ENCODE measurements around the gene RTN3. TPM values are rescaled to one million over a fixed set of nuclear protein-coding genes. Genes with fewer than 3 reads are reported as not detected.

The RTN3 gene
- total RNA-seq, 6 experiments from 2014 or later, result 114 to 144 (median 133) TPM

GRCh38 chr11:63667995-63668795, 13.1 kb upstream of the RTN3 start:
- peak; percentile 97 for DNase-seq
- Mint-ChIP-seq H3K4me1 (ENCODE audit: low read depth) (peaks cover 72% of the 10 kb centered on the region), H3K27me3 (ENCODE audit: insufficient read depth) (no peaks in the 10 kb centered on the region; the same call in 1 of the 2 replicates), H3K27ac (peak overlapping the region; percentile 90), H3K36me3 (ENCODE audit: low read depth) (peaks cover 28% of the 10 kb centered on the region), H3K4me3 (peak overlapping the region; percentile 76), H3K9me3 (no peaks in the 10 kb centered on the region)
- no peak for TF ChIP-seq CTCF (IDR thresholded peaks at IDR 0.05)

GRCh38 chr11:63670096-63670432, 11.2 kb upstream of the RTN3 start:
- no peak for DNase-seq
- H3K27me3 Mint-ChIP-seq (ENCODE audit: insufficient read depth), result no peaks in the 10 kb centered on the region; the same call in 1 of the 2 replicates
- TF ChIP-seq CTCF (IDR thresholded peaks at IDR 0.05), result no peak
- H3K9me3 Mint-ChIP-seq, result no peaks in the 10 kb centered on the region
- peak overlapping the region; percentile 95 for H3K4me3 Mint-ChIP-seq
- peaks cover 23% of the 10 kb centered on the region; the same call in 1 of the 2 replicates for H3K36me3 Mint-ChIP-seq (ENCODE audit: low read depth)
- peak overlapping the region; percentile 90 for H3K27ac Mint-ChIP-seq
- H3K4me1 Mint-ChIP-seq (ENCODE audit: low read depth), result peaks cover 69% of the 10 kb centered on the region

- peak; percentile 62 for TF ChIP-seq CTCF (IDR thresholded peaks at IDR 0.05)
- H3K4me3 Mint-ChIP-seq, result peak overlapping the region; percentile 95
- peaks cover 64% of the 10 kb centered on the region for H3K4me1 Mint-ChIP-seq (ENCODE audit: low read depth)
These were observed 10.6 kb upstream of the RTN3 start for GRCh38 chr11:63670433-63671321.

GRCh38 chr11:63671322-63672155, 9.8 kb upstream of the RTN3 start, which contains the start of gene ATL3:
Gene ATL3, minus strand, starts transcription at chr11:63671376. Its CDS starts 41 bp downstream, at chr11:63671335.
- H3K36me3 Mint-ChIP-seq (ENCODE audit: low read depth), result peaks cover 18% of the 10 kb centered on the region; the same call in 1 of the 2 replicates
- H3K27ac Mint-ChIP-seq, result peak within 1 kb of the TSS; percentile 90
- H3K4me1 Mint-ChIP-seq (ENCODE audit: low read depth), result peaks cover 57% of the 10 kb centered on the region
- TF ChIP-seq CTCF (IDR thresholded peaks at IDR 0.05), result peak; percentile 13; the same call in 1 of the 2 replicates
- DNase-seq, result peak; percentile 92
- no peaks in the 10 kb centered on the region for H3K9me3 Mint-ChIP-seq
- H3K4me3 Mint-ChIP-seq, result peak within 1 kb of the TSS; percentile 95
- H3K27me3 Mint-ChIP-seq (ENCODE audit: insufficient read depth), result no peaks in the 10 kb centered on the region; the same call in none of the 2 replicates

More at GRCh38 chr11:63670433-63671321, 10.6 kb upstream of the RTN3 start:
- Mint-ChIP-seq H3K27me3 (ENCODE audit: insufficient read depth) (no peaks in the 10 kb centered on the region; the same call in 1 of the 2 replicates), H3K36me3 (ENCODE audit: low read depth) (peaks cover 18% of the 10 kb centered on the region; the same call in 1 of the 2 replicates), H3K9me3 (no peaks in the 10 kb centered on the region), H3K27ac (peak overlapping the region; percentile 90)
- peak; percentile 30 for DNase-seq

GRCh38 chr11:63672156-63672463, 9.2 kb upstream of the RTN3 start:
- peak overlapping the region; percentile 72; the same call in 1 of the 2 replicates for H3K27ac Mint-ChIP-seq
- H3K4me3 Mint-ChIP-seq, result peak overlapping the region; percentile 30; the same call in 1 of the 2 replicates
- no peak for TF ChIP-seq CTCF (IDR thresholded peaks at IDR 0.05)

More at GRCh38 chr11:63672156-63672463, 9.2 kb upstream of the RTN3 start:
- Mint-ChIP-seq H3K36me3 (ENCODE audit: low read depth) (peaks cover 18% of the 10 kb centered on the region; the same call in 1 of the 2 replicates), H3K4me1 (ENCODE audit: low read depth) (peaks cover 52% of the 10 kb centered on the region), H3K27me3 (ENCODE audit: insufficient read depth) (no peaks in the 10 kb centered on the region; the same call in none of the 2 replicates), H3K9me3 (no peaks in the 10 kb centered on the region)
- DNase-seq, result no peak

Measured in HFFc6 (cell line).